ENCODE data around the gene BCAR1. TPM values are rescaled to one million over a fixed set of nuclear protein-coding genes. Genes with fewer than 3 reads are reported as not detected.

BCAR1 gene
- total RNA-seq, 3 donors from 2014 or later (not counting 1 experiment from before 2014, with no cell fraction given): not detected

DNA sequence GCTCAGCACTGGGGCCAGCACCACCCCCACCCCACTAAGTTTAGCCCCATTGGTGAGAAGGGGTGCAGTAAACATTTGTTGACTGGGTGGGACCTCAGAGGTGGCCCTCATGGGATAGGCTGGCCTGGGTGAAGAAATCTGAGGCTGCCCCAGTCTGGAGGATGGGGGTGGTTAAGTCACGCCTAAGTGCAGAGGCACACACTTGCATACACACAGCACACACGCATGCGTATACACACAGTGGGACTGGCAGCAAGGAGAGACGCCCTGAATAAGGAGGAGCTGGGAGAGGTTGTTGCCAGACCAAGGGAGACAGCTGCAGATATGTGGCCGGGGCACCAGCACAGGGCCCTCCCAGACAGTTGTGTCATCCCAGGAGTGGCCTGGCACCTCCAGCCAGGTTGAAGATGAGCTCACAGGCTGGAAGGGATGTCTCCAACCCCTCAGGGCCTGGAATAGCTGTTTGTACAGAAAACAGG, 3.0 kb upstream of the BCAR1 start:
- no peak overlapping the region for H3K27ac Mint-ChIP-seq
- H3K4me3 ChIP-seq (ENCODE audit: low read length): no peak overlapping the region
- no peak overlapping the region for H3K4me3 Mint-ChIP-seq
- no peaks in the 10 kb centered on the region for H3K36me3 ChIP-seq (ENCODE audit: control insufficient read depth, insufficient read depth, low read length)
- no peaks in the 10 kb centered on the region for H3K9me3 Mint-ChIP-seq
- H3K36me3 Mint-ChIP-seq: no peaks in the 10 kb centered on the region
- no peak for ATAC-seq
- peaks cover 0 to 7% of the 10 kb centered on the region in 2 donors for H3K4me1 Mint-ChIP-seq
- H3K27ac ChIP-seq (ENCODE audit: low read length): no peak overlapping the region
- H3K27me3 Mint-ChIP-seq (ENCODE audit: low read depth in 2 of 2): peaks cover 37 to 46% of the 10 kb centered on the region in 2 donors
- H3K4me1 ChIP-seq (ENCODE audit: control insufficient read depth, insufficient read depth, low read length): peaks cover 14% of the 10 kb centered on the region
- 90% methylated on average over 4 of the region's 5 CpGs for WGBS (ENCODE audit: insufficient coverage)
- TF ChIP-seq, protein P1, sequence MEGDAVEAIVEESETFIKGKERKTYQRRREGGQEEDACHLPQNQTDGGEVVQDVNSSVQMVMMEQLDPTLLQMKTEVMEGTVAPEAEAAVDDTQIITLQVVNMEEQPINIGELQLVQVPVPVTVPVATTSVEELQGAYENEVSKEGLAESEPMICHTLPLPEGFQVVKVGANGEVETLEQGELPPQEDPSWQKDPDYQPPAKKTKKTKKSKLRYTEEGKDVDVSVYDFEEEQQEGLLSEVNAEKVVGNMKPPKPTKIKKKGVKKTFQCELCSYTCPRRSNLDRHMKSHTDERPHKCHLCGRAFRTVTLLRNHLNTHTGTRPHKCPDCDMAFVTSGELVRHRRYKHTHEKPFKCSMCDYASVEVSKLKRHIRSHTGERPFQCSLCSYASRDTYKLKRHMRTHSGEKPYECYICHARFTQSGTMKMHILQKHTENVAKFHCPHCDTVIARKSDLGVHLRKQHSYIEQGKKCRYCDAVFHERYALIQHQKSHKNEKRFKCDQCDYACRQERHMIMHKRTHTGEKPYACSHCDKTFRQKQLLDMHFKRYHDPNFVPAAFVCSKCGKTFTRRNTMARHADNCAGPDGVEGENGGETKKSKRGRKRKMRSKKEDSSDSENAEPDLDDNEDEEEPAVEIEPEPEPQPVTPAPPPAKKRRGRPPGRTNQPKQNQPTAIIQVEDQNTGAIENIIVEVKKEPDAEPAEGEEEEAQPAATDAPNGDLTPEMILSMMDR (IDR thresholded peaks at IDR 0.05): no peak
- H3K27me3 ChIP-seq (ENCODE audit: control insufficient read depth, insufficient read depth, low read length): peaks cover 29% of the 10 kb centered on the region
- no peaks in the 10 kb centered on the region for H3K9me3 ChIP-seq (ENCODE audit: control insufficient read depth, insufficient read depth, low read length)
- intact Hi-C loops (cut with micrococcal nuclease): no loop called here
- no peak for DNase-seq

DNA sequence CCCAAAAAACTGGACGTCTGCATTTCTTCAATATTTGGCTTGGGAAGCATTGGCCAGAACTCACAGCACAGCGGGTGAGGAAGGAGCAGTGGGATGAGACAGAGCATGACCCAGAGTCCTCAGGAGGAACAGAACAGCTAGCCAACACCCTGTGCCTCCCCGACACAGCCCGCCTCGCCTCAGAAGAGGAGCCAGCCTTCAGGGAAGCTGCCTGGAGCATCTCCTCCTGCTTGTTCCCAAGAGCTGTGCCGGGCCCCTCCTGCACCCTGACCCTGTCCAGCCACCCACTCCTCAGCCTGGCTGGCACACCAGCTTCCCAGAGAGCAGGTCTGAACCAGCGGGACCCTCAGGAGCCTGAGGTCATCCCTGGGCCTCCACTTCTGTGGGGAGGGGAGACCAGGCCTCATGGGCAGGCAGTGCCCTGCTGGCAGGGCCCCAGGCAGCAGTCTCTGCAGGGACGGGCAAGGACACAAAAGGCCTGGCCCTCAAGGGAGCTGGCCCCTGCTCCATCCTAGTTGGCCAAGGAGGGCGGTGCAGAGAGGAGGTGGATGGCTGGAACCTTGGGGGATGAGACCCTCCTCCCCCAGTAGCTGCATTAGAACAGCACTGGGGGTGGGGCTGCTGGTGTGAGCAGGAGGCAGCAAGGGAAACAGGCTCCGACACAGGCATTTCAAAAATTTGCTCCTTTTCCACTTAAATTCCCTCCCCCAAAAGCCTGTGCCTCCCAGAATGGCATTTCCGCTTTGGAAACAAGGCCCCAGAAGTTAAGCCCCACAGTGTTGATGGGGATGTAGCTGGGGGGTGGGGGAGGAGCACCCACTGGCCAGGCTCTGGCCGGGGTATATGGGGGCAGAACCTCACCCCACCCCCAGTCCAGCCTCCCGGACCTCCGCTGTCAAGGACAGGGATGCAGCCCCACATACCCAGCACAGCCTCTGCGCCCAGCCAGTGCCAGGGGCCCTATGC, 1.8 kb upstream of the BCAR1 start:
- intact Hi-C loops (cut with micrococcal nuclease): no loop called here
- no peak overlapping the region for H3K27ac Mint-ChIP-seq
- H3K9me3 Mint-ChIP-seq: no peaks in the 10 kb centered on the region
- Histone ChIP-seq H3K4me3 (ENCODE audit: low read length) (no peak overlapping the region), H3K27ac (ENCODE audit: low read length) (no peak overlapping the region), H3K27me3 (ENCODE audit: control insufficient read depth, insufficient read depth, low read length) (peaks cover 29% of the 10 kb centered on the region), H3K36me3 (ENCODE audit: control insufficient read depth, insufficient read depth, low read length) (no peaks in the 10 kb centered on the region), H3K4me1 (ENCODE audit: control insufficient read depth, insufficient read depth, low read length) (peaks cover 14% of the 10 kb centered on the region), H3K9me3 (ENCODE audit: control insufficient read depth, insufficient read depth, low read length) (no peaks in the 10 kb centered on the region)
- H3K36me3 Mint-ChIP-seq: no peaks in the 10 kb centered on the region
- peak overlapping the region; percentile 49 for H3K4me3 Mint-ChIP-seq
- TF ChIP-seq, protein P1 (IDR thresholded peaks at IDR 0.05): no peak
- 87% methylated on average over 13 of the region's 15 CpGs for WGBS (ENCODE audit: insufficient coverage)
- H3K27me3 Mint-ChIP-seq (ENCODE audit: low read depth in 2 of 2): peaks cover 38 to 49% of the 10 kb centered on the region in 2 donors
- DNase-seq (no peak), ATAC-seq (no peak)
- H3K4me1 Mint-ChIP-seq: peaks cover 0 to 11% of the 10 kb centered on the region in 2 donors

DNA sequence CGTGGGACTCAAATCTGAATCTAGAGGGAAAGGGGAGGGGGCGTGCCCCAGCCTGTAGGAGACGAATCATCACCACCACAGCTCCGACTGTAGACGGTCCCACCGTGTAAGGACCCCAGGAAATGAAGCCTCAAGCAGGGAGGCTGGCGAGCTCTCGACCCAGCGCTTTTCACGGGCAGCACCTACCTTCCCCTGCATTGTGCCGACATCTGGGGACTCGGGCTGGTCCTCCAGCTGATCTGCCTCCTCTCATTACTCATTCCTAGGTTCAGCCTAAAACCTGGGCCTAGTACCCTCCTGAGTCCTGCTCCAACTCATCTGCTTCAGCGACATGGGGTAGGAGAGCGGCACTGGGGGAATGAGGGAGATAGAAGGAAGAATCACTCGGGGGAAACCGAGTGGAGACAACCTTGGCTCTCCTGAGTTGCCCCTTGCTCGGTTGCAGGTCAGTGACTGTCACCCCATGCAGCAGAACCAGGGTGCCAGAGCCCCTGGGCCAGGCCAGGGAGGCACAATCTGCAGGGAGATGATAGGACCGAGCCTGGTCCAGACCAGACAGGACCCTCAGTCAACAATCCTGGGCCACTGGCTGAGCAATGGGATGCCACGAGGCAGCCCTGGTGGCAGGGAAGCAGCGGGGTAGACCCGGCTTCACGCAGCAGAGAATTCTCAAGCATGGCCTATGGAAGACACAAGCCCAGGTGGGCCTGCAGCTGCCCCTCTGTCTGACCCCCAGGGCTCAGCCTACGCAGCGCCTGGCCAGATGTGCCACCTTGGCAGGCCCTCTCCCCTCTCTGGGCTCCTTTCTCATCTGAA, 833 bp upstream of the BCAR1 start:
- no peaks in the 10 kb centered on the region for H3K36me3 Mint-ChIP-seq
- H3K27ac ChIP-seq (ENCODE audit: low read length): no peak overlapping the region
- H3K4me1 Mint-ChIP-seq: peaks cover 0 to 17% of the 10 kb centered on the region in 2 donors
- peaks cover 42 to 51% of the 10 kb centered on the region in 2 donors for H3K27me3 Mint-ChIP-seq (ENCODE audit: low read depth in 2 of 2)
- ATAC-seq (no peak), DNase-seq (no peak)
- H3K4me1 ChIP-seq (ENCODE audit: control insufficient read depth, insufficient read depth, low read length): peaks cover 14% of the 10 kb centered on the region
- no peaks in the 10 kb centered on the region for H3K36me3 ChIP-seq (ENCODE audit: control insufficient read depth, insufficient read depth, low read length)
- H3K27ac Mint-ChIP-seq: no peak overlapping the region
- no peak overlapping the region for H3K4me3 ChIP-seq (ENCODE audit: low read length)
- peak overlapping the region; percentile 58 for H3K4me3 Mint-ChIP-seq
- 70% methylated on average over 24 of the region's 24 CpGs for WGBS (ENCODE audit: insufficient coverage)
- TF ChIP-seq, protein P1 (IDR thresholded peaks at IDR 0.05): no peak
- no peaks in the 10 kb centered on the region for H3K9me3 ChIP-seq (ENCODE audit: control insufficient read depth, insufficient read depth, low read length)
- H3K27me3 ChIP-seq (ENCODE audit: control insufficient read depth, insufficient read depth, low read length): peaks cover 29% of the 10 kb centered on the region
- H3K9me3 Mint-ChIP-seq: no peaks in the 10 kb centered on the region
- intact Hi-C loops (cut with micrococcal nuclease): no loop called here

All from natural killer cell (primary cell).